ENCODE measurements around the gene PALLD. TPM values are rescaled to one million over a fixed set of nuclear protein-coding genes. Genes with fewer than 3 reads are reported as not detected.

Gene PALLD
- total RNA-seq, 1 donor from 2014 or later, result 85.7 TPM

DNA sequence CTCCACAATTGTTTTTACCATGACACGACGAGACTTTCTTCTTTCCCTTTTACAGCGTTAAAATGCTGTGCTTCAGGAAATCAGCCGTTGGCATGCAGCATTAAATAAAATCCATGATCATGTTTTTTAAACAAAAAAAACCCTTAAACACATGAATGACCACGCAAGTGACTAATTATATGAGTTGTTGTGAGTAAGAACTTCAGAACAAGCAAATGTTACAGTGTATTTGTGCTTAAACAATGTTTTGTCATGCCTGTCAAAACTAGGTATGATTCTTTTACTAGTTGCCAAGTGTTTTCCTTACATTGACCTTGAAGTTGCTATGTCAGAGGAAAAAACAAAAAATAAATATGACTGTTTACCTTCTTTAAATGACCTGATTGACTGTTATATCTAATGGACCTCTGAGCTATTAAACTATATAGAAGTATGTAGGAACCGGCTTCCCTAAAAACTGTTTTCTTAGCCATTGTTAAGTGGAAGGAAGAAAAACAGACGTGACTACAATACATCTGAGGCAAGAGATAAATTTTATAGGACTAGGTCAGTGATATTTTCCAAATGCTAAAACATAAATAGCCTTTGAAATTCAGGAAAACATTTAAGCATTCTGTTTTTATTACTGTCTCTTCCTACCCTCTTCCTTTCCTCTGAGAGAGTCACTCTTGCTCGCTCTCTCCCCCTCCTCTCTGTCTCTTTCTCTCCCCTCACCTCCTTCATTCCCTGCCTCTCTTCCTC lies 197.1 kb downstream of the PALLD start:
- Histone ChIP-seq H3K4me2 (no peak overlapping the region), H3K9me3 (ENCODE audit: low read depth) (no peaks in the 10 kb centered on the region), H3F3A (ENCODE audit: low read depth) (no peaks in the 10 kb centered on the region), H3K27ac (no peak overlapping the region), H2AFZ (replicated peaks) (no peak overlapping the region), H3K4me3 (no peak overlapping the region), H3K4me1 (no peaks in the 10 kb centered on the region), H4K20me1 (ENCODE audit: low read depth) (no peaks in the 10 kb centered on the region), H3K79me2 (ENCODE audit: low read depth) (no peaks in the 10 kb centered on the region), H3K36me3 (peaks cover 11% of the 10 kb centered on the region), H3K9ac (no peak overlapping the region), H3K27me3 (no peaks in the 10 kb centered on the region)
- DNase-seq (ENCODE audit: low spot score), result no peak
- H3K4me1 Mint-ChIP-seq, result peaks cover 4% of the 10 kb centered on the region
- H3K36me3 Mint-ChIP-seq, result peaks cover 34% of the 10 kb centered on the region
- no peaks in the 10 kb centered on the region for H3K27me3 Mint-ChIP-seq (ENCODE audit: insufficient read depth, low read depth)
- TF ChIP-seq, protein P1, sequence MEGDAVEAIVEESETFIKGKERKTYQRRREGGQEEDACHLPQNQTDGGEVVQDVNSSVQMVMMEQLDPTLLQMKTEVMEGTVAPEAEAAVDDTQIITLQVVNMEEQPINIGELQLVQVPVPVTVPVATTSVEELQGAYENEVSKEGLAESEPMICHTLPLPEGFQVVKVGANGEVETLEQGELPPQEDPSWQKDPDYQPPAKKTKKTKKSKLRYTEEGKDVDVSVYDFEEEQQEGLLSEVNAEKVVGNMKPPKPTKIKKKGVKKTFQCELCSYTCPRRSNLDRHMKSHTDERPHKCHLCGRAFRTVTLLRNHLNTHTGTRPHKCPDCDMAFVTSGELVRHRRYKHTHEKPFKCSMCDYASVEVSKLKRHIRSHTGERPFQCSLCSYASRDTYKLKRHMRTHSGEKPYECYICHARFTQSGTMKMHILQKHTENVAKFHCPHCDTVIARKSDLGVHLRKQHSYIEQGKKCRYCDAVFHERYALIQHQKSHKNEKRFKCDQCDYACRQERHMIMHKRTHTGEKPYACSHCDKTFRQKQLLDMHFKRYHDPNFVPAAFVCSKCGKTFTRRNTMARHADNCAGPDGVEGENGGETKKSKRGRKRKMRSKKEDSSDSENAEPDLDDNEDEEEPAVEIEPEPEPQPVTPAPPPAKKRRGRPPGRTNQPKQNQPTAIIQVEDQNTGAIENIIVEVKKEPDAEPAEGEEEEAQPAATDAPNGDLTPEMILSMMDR (IDR thresholded peaks at IDR 0.05), result no peak
- TF ChIP-seq EZH2 (IDR thresholded peaks at IDR 0.05) (no peak), EZH2phosphoT487 (IDR thresholded peaks at IDR 0.05) (no peak)
- no peak overlapping the region for H3K4me3 Mint-ChIP-seq
- H3K9me3 Mint-ChIP-seq, result no peaks in the 10 kb centered on the region
- no peak overlapping the region for H3K27ac Mint-ChIP-seq

DNA sequence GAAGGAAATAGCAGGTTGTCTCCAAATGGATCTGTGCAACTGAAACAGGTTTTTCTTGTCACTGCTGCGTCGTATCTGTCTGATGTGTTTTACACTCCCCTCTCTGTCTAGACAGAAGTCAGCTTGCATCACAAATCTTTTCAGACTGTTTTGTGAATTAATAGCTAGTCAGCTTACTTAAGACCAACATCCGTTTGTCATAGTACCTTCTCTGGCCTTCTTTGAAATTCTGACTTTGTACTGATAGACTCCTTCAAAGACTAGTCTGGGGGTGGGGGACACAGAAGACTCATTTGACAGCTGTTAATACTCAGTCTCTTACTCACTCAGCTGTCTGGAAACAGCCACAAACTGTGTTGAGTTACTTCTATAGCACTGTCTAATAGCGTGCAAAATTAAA lies 197.8 kb downstream of the PALLD start:
- Histone ChIP-seq H3F3A (ENCODE audit: low read depth) (no peaks in the 10 kb centered on the region), H4K20me1 (ENCODE audit: low read depth) (no peaks in the 10 kb centered on the region), H3K27me3 (no peaks in the 10 kb centered on the region), H3K4me1 (no peaks in the 10 kb centered on the region), H3K79me2 (ENCODE audit: low read depth) (no peaks in the 10 kb centered on the region), H2AFZ (replicated peaks) (no peak overlapping the region), H3K4me3 (no peak overlapping the region), H3K9me3 (ENCODE audit: low read depth) (no peaks in the 10 kb centered on the region), H3K9ac (no peak overlapping the region), H3K27ac (no peak overlapping the region), H3K36me3 (peaks cover 11% of the 10 kb centered on the region), H3K4me2 (no peak overlapping the region)
- TF ChIP-seq EZH2phosphoT487 (IDR thresholded peaks at IDR 0.05) (no peak), EZH2 (IDR thresholded peaks at IDR 0.05) (no peak)
- TF ChIP-seq, protein P1 (IDR thresholded peaks at IDR 0.05), result no peak
- Mint-ChIP-seq H3K4me3 (no peak overlapping the region), H3K27ac (no peak overlapping the region), H3K9me3 (no peaks in the 10 kb centered on the region), H3K27me3 (ENCODE audit: insufficient read depth, low read depth) (no peaks in the 10 kb centered on the region), H3K36me3 (peaks cover 32% of the 10 kb centered on the region), H3K4me1 (peaks cover 4% of the 10 kb centered on the region)
- no peak for DNase-seq (ENCODE audit: low spot score)

DNA sequence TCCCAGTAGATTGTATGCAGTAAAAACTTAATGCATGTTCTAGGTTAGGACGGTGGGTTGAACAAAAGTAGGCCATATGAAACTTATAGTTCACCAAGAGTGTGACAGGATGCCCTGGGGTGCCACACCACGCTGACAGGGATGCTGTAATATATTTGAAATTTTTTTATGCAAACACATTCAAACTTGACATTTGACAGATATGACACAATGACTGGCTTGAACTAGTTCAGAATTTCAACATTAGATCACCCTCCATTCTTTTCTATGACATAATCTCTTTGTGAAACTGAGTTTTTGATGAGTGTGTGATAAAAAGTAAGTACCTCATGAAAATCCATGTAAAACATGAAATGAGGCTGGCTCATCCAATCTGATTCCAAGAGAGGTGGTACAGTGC lies 198.4 kb downstream of the PALLD start:
- peaks cover 4% of the 10 kb centered on the region for H3K4me1 Mint-ChIP-seq
- Histone ChIP-seq H4K20me1 (ENCODE audit: low read depth) (no peaks in the 10 kb centered on the region), H3K27me3 (no peaks in the 10 kb centered on the region), H2AFZ (replicated peaks) (no peak overlapping the region), H3K27ac (no peak overlapping the region), H3K79me2 (ENCODE audit: low read depth) (no peaks in the 10 kb centered on the region), H3K4me2 (no peak overlapping the region), H3K36me3 (peaks cover 17% of the 10 kb centered on the region), H3K9me3 (ENCODE audit: low read depth) (no peaks in the 10 kb centered on the region), H3F3A (ENCODE audit: low read depth) (no peaks in the 10 kb centered on the region), H3K9ac (no peak overlapping the region), H3K4me3 (no peak overlapping the region), H3K4me1 (no peaks in the 10 kb centered on the region)
- no peaks in the 10 kb centered on the region for H3K9me3 Mint-ChIP-seq
- H3K4me3 Mint-ChIP-seq, result no peak overlapping the region
- H3K27me3 Mint-ChIP-seq (ENCODE audit: insufficient read depth, low read depth), result no peaks in the 10 kb centered on the region
- TF ChIP-seq, protein P1 (IDR thresholded peaks at IDR 0.05), result no peak
- TF ChIP-seq EZH2phosphoT487 (IDR thresholded peaks at IDR 0.05) (no peak), EZH2 (IDR thresholded peaks at IDR 0.05) (no peak)
- no peak overlapping the region for H3K27ac Mint-ChIP-seq
- no peak for DNase-seq (ENCODE audit: low spot score)
- H3K36me3 Mint-ChIP-seq, result peaks cover 29% of the 10 kb centered on the region
